ENCODE data around the gene STK32C. TPM values are rescaled to one million over a fixed set of nuclear protein-coding genes. Genes with fewer than 3 reads are reported as not detected.

The STK32C gene
- polyA plus RNA-seq, 1 donor from 2014 or later, result 23.2 TPM

DNA sequence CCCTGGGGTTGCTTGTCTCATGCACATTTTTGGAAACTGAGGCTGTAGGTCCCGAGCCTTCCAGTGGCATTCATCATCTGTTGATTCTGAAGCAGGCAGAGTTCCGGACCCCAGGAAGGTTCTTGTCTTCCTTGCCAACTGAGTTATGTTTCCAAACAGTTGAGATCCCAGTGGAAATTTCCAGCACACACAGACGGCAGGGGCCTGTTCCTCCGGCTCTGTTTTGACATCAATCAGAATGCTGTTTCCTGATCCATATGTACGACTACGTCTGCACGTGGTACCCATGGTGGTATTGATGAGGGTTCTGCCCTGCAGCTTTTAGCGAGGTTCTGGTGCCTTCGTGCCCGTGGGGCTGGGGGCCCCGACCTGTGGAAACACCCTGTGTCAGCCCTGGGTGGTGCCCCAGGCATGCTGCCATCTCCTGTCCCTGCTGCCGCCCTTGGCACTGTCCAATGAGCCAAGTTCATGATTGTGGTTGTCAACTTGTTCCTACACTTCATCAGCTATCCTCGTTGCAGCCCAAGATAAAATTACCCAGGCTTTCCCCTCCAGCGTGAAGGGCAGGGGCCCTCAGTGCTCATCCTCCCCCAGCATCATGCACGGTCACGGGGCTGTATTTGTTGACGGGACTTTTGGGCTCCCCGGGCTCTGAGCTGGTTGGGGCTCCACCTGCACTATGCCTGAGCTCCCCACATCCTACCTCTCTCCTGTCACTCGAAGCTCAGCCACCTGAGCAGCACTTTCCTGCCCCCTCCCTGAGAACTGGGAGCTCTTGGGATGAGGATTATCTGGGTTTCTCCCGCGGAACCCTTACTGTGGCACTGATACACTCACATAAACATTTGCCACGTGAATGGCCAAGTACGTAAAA is 128.8 kb downstream of the STK32C start:
- Histone ChIP-seq H3K9me2 (ENCODE audit: insufficient read depth, low read length) (no peaks in the 10 kb centered on the region), H3K79me2 (replicated peaks; ENCODE audit: insufficient read depth, low read length) (no peaks in the 10 kb centered on the region), H3K9ac (ENCODE audit: low read length) (no peak overlapping the region), H3F3A (ENCODE audit: insufficient read depth, low read length, poor library complexity, severe bottlenecking) (no peaks in the 10 kb centered on the region), H4K20me1 (ENCODE audit: insufficient read depth) (no peaks in the 10 kb centered on the region), H3K36me3 (ENCODE audit: insufficient read depth, low read length) (no peaks in the 10 kb centered on the region), H3K9me3 (ENCODE audit: low read length) (no peaks in the 10 kb centered on the region), H3K4me3 (ENCODE audit: low read length) (no peak overlapping the region), H3K4me2 (ENCODE audit: low read length) (no peak overlapping the region), H3K27ac (ENCODE audit: low read length) (no peak overlapping the region), H2AFZ (ENCODE audit: low read depth, low read length) (no peak overlapping the region), H3K27me3 (ENCODE audit: insufficient read depth, low read depth, low read length) (peaks cover 4% of the 10 kb centered on the region)
- TF ChIP-seq, protein P1, sequence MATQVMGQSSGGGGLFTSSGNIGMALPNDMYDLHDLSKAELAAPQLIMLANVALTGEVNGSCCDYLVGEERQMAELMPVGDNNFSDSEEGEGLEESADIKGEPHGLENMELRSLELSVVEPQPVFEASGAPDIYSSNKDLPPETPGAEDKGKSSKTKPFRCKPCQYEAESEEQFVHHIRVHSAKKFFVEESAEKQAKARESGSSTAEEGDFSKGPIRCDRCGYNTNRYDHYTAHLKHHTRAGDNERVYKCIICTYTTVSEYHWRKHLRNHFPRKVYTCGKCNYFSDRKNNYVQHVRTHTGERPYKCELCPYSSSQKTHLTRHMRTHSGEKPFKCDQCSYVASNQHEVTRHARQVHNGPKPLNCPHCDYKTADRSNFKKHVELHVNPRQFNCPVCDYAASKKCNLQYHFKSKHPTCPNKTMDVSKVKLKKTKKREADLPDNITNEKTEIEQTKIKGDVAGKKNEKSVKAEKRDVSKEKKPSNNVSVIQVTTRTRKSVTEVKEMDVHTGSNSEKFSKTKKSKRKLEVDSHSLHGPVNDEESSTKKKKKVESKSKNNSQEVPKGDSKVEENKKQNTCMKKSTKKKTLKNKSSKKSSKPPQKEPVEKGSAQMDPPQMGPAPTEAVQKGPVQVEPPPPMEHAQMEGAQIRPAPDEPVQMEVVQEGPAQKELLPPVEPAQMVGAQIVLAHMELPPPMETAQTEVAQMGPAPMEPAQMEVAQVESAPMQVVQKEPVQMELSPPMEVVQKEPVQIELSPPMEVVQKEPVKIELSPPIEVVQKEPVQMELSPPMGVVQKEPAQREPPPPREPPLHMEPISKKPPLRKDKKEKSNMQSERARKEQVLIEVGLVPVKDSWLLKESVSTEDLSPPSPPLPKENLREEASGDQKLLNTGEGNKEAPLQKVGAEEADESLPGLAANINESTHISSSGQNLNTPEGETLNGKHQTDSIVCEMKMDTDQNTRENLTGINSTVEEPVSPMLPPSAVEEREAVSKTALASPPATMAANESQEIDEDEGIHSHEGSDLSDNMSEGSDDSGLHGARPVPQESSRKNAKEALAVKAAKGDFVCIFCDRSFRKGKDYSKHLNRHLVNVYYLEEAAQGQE (IDR thresholded peaks at IDR 0.05; ENCODE audit: borderline replicate concordance), result no peak
- TF ChIP-seq RAD21 (conservative IDR thresholded peaks at IDR 0.05) (no peak), MXI1 (conservative IDR thresholded peaks at IDR 0.05; ENCODE audit: poor library complexity, severe bottlenecking) (no peak), SMC3 (conservative IDR thresholded peaks at IDR 0.05; ENCODE audit: poor library complexity) (no peak), EP300 (conservative IDR thresholded peaks at IDR 0.05; ENCODE audit: poor library complexity, severe bottlenecking) (no peak), EZH2 (IDR thresholded peaks at IDR 0.05; ENCODE audit: borderline replicate concordance, insufficient read depth, low read length, poor library complexity, severe bottlenecking) (no peak), TAF1 (IDR thresholded peaks at IDR 0.05; ENCODE audit: low read depth) (no peak), POLR2AphosphoS5 (IDR thresholded peaks at IDR 0.05) (no peak)
- TF ChIP-seq, protein P2, sequence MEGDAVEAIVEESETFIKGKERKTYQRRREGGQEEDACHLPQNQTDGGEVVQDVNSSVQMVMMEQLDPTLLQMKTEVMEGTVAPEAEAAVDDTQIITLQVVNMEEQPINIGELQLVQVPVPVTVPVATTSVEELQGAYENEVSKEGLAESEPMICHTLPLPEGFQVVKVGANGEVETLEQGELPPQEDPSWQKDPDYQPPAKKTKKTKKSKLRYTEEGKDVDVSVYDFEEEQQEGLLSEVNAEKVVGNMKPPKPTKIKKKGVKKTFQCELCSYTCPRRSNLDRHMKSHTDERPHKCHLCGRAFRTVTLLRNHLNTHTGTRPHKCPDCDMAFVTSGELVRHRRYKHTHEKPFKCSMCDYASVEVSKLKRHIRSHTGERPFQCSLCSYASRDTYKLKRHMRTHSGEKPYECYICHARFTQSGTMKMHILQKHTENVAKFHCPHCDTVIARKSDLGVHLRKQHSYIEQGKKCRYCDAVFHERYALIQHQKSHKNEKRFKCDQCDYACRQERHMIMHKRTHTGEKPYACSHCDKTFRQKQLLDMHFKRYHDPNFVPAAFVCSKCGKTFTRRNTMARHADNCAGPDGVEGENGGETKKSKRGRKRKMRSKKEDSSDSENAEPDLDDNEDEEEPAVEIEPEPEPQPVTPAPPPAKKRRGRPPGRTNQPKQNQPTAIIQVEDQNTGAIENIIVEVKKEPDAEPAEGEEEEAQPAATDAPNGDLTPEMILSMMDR (IDR thresholded peaks at IDR 0.05; ENCODE audit: poor library complexity, severe bottlenecking), result no peak

DNA sequence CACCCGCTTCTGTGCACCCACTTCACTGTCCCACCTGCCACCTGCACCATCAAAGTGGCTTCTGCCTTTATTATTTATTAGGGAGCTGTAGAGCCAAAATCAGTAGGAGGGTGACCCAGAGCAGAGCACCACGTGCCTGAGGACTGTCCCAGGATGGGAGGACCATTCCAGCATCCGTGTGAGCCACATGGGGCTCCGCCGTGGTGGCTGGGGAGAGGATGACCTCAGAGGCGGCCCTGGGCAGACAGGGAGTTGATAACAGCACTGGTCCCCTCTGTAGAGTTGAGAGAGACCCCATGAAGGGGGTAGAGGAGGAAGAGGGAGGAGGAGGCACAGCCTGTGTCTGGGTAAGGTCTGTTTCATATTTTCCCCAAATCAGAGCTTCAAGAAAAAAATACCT is 129.7 kb downstream of the STK32C start:
- no peaks in the 10 kb centered on the region for H3K27me3 ChIP-seq (ENCODE audit: insufficient read depth, low read depth, low read length)
- no peak overlapping the region for H3K4me3 ChIP-seq (ENCODE audit: low read length)
- H4K20me1 ChIP-seq (ENCODE audit: insufficient read depth), result no peaks in the 10 kb centered on the region
- no peaks in the 10 kb centered on the region for H3K9me3 ChIP-seq (ENCODE audit: low read length)
- H3K27ac ChIP-seq (ENCODE audit: low read length), result no peak overlapping the region
- H2AFZ ChIP-seq (ENCODE audit: low read depth, low read length), result no peak overlapping the region
- no peak overlapping the region for H3K4me2 ChIP-seq (ENCODE audit: low read length)
- H3K79me2 ChIP-seq (replicated peaks; ENCODE audit: insufficient read depth, low read length), result no peaks in the 10 kb centered on the region
- no peaks in the 10 kb centered on the region for H3K36me3 ChIP-seq (ENCODE audit: insufficient read depth, low read length)
- H3K9me2 ChIP-seq (ENCODE audit: insufficient read depth, low read length), result no peaks in the 10 kb centered on the region
- no peak overlapping the region for H3K9ac ChIP-seq (ENCODE audit: low read length)
- no peak for TF ChIP-seq POLR2AphosphoS5 (IDR thresholded peaks at IDR 0.05)
- TF ChIP-seq, protein P2 (IDR thresholded peaks at IDR 0.05; ENCODE audit: poor library complexity, severe bottlenecking), result no peak
- TF ChIP-seq EZH2 (IDR thresholded peaks at IDR 0.05; ENCODE audit: borderline replicate concordance, insufficient read depth, low read length, poor library complexity, severe bottlenecking), result no peak
- TF ChIP-seq EP300 (conservative IDR thresholded peaks at IDR 0.05; ENCODE audit: poor library complexity, severe bottlenecking), result no peak
- TF ChIP-seq SMC3 (conservative IDR thresholded peaks at IDR 0.05; ENCODE audit: poor library complexity), result no peak
- no peak for TF ChIP-seq MXI1 (conservative IDR thresholded peaks at IDR 0.05; ENCODE audit: poor library complexity, severe bottlenecking)
- TF ChIP-seq RAD21 (conservative IDR thresholded peaks at IDR 0.05), result no peak
- H3F3A ChIP-seq (ENCODE audit: insufficient read depth, low read length, poor library complexity, severe bottlenecking), result no peaks in the 10 kb centered on the region

Data from neural cell (in vitro differentiated cells).